ENCODE results near the gene ACADVL.
A peak's percentile ranks its signal among the peaks of the same experiment; 100 is the strongest.

Gene ACADVL

GRCh38 chr17:7219812-7220592, at the start of gene ACADVL, which contains the start of gene DLG4:
ACADVL (plus strand) TSS chr17:7219938; CDS start chr17:7219985, 47 bp downstream.
DLG4 (minus strand) TSS chr17:7219836.
- TF ChIP-seq GATA3 (IDR thresholded peaks at IDR 0.05; ENCODE audit: low read depth, low read length) (no peak), GATA2 (IDR thresholded peaks at IDR 0.05; ENCODE audit: low read depth, low read length) (no peak)

DNA sequence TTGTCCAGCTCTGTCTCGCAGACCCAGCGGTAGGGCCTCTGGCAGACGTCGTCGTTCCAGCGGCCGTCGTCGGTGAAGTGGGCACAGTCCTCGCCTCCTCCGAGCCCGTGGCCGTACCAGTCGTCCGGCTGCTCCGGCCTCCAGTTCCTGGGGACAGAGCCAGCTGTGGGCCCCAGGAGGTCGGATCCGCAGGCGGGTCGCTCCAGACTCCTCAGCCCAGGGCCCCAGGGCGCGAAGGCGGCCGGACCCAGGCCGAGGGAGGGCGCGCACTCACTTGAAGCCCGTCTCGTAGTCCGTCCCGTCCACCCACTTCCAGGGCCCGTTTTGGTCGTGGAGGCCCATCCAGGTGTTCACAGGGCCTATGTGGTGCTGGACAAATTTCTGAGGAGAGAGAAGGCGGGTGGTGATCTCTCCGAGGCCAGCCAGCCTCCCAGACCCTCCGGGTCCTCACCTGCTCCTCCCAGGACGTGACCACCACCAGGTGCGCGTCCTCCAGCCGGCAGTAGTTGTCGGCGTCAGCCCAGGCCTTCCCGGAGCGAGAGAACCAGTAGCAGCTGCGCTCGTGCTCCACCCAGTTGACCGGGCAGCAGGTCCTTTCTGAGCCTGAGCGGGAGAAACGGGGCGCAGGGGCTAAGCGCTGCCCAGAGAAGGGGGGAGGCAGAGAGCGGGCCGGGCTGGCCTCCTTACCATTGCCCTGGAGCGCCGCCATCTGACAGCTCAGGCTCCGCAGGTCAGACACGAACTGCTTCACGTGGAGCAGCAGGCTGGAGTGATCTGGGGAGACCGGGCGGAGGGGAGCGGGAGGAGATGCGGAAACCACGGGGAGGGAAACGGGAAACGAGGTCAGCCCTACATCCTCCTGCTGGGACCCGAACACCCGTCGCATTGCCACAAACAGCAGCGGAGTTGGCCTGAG, 45.8 kb upstream of the ACADVL start:
- no peak for TF ChIP-seq GATA2 (IDR thresholded peaks at IDR 0.05; ENCODE audit: low read depth, low read length)
- no peak for TF ChIP-seq GATA3 (IDR thresholded peaks at IDR 0.05; ENCODE audit: low read depth, low read length)

GRCh38 chr17:7174603-7175326, 45.0 kb upstream of the ACADVL start:
- TF ChIP-seq GATA3 (IDR thresholded peaks at IDR 0.05; ENCODE audit: low read depth, low read length) (no peak), GATA2 (IDR thresholded peaks at IDR 0.05; ENCODE audit: low read depth, low read length) (no peak)

- TF ChIP-seq GATA3 (IDR thresholded peaks at IDR 0.05; ENCODE audit: low read depth, low read length) (no peak), GATA2 (IDR thresholded peaks at IDR 0.05; ENCODE audit: low read depth, low read length) (no peak)
Measured at GRCh38 chr17:7175330-7175733, 44.4 kb upstream of the ACADVL start.

DNA sequence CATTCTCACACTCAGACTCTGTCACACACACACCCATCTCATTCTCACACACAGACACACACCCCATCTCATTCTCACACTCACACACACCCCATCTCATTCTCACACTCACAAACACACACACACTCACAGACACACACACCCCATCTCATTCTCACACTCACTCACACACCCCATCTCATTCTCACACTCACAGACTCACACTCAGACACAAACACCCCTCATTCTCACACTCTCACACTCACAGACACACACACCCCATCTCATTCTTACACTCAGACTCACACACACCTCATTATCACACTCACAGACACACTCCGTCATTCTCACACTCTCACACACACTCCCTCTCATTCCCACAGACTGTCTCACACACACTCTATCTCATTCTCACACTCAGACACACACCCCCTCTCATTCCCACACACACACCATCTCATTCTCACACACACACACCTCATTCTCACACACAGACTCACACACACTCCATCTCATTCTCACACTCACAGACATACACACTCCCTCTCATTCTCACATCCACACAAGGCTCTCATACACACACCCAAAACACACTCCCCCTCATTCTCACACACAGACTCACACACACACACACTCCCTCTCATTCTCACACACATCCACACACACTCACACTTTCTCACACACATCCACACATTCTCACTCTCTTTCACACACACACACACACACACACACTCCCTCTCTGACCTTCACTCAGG, 43.5 kb upstream of the ACADVL start:
- TF ChIP-seq GATA3 (IDR thresholded peaks at IDR 0.05; ENCODE audit: low read depth, low read length) (no peak), GATA2 (IDR thresholded peaks at IDR 0.05; ENCODE audit: low read depth, low read length) (no peak)

- TF ChIP-seq GATA3 (IDR thresholded peaks at IDR 0.05; ENCODE audit: low read depth, low read length) (no peak), GATA2 (IDR thresholded peaks at IDR 0.05; ENCODE audit: low read depth, low read length) (no peak)
Measured at GRCh38 chr17:7176841-7177190, 42.9 kb upstream of the ACADVL start.

GRCh38 chr17:7177191-7177953, 42.4 kb upstream of the ACADVL start:
- no peak for TF ChIP-seq GATA2 (IDR thresholded peaks at IDR 0.05; ENCODE audit: low read depth, low read length)
- TF ChIP-seq GATA3 (IDR thresholded peaks at IDR 0.05; ENCODE audit: low read depth, low read length) = no peak

DNA sequence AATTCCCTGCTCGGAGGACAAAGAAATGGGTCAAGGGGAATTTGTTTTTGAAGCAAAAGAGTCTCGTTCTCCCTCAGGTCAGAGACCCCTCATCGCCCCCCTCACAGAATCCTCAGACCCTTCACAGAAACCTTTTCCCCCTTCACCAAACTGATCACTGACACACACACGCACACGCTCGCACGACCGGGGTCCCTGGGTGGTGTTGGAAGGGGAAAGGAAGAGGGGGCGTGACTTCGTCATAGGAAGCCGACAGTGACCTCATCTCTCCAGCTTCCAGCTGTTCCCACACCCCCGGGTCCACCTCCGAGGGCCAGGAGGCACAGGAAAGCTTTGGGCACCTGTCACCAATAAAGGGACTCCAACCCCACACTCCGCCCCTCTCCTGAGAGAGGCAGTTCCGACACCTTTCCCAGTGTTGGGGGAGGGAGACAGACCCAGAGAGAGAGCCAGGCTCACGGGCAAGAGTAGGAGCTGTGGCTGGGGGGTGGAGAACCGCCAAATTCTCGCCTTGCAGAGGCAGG, 41.7 kb upstream of the ACADVL start:
- TF ChIP-seq GATA3 (IDR thresholded peaks at IDR 0.05; ENCODE audit: low read depth, low read length) = no peak
- no peak for TF ChIP-seq GATA2 (IDR thresholded peaks at IDR 0.05; ENCODE audit: low read depth, low read length)

GRCh38 chr17:7178973-7179316, 40.8 kb upstream of the ACADVL start:
- TF ChIP-seq GATA3 (IDR thresholded peaks at IDR 0.05; ENCODE audit: low read depth, low read length) = no peak
- TF ChIP-seq GATA2 (IDR thresholded peaks at IDR 0.05; ENCODE audit: low read depth, low read length) = no peak

DNA sequence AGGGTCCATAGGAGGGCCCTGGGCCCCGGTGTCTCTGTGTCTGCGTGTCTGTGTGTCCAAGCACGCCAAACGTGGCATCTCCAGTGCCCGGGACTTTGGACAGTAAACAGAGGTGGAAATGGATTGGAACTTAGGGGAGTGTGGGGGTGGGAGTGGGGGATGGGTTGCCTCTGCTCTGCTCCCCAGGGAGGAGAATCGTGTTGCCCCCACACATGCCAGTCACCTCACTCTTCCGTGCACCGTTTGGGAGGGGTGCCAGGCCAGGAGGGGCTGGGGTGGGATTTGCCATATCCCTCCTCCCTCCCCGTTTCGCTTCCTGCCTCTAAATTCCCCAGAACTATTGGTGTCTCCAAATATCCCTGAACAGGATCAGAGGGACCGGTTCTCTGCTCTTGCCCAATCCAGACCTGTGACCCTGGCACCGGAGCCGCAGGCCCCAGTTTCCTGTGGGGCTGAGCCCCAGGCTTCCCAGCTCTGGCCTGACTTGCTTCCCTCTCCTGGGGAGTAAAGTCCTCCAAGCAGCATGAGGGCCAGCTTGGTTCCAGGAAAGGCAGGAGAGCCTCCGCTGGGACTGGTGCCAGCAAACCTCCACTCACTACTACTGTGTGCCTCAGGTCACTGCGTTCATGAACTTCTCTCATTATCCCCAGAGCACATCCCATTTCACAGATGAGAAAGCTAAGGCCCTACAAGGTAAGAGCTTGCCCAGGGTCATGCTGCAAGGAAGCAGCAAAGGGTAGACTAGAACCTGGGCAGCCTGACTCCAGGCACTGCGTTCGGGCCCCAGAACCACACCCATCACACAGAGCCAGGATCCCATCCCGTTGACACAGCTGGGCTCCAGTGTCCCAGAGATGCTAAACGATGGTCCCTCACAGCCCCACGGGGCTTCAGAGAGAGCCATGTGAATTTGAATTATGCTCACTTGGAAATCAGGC, 40.2 kb upstream of the ACADVL start, which contains the start of gene ASGR1:
ASGR1 (minus strand) TSS at position 54 of the 938 bp plus-strand sequence. CDS start 807 bp downstream, outside the sequence.
- no peak for TF ChIP-seq GATA2 (IDR thresholded peaks at IDR 0.05; ENCODE audit: low read depth, low read length)
- TF ChIP-seq GATA3 (IDR thresholded peaks at IDR 0.05; ENCODE audit: low read depth, low read length) = no peak

GRCh38 chr17:7183433-7184090, 36.2 kb upstream of the ACADVL start:
- TF ChIP-seq GATA3 (IDR thresholded peaks at IDR 0.05; ENCODE audit: low read depth, low read length) (no peak), GATA2 (IDR thresholded peaks at IDR 0.05; ENCODE audit: low read depth, low read length) (peak; percentile 37; the same call in 1 of the 2 replicates)

Measured in SH-SY5Y (cell line).